ENCODE data around the gene PCCB.

GRCh38 chr3:136249593-136249992 lies 547 bp upstream of the PCCB start:
- TF ChIP-seq CTCF (IDR thresholded peaks at IDR 0.05) (no peak), SMAD4 (CRISPR knock-in tag; IDR thresholded peaks at IDR 0.05) (no peak), HMGA2 (CRISPR knock-in tag; IDR thresholded peaks at IDR 0.05) (no peak), NFYB (CRISPR knock-in tag; conservative IDR thresholded peaks at IDR 0.05; ENCODE audit: low read depth) (no peak), USF1 (CRISPR knock-in tag; IDR thresholded peaks at IDR 0.05) (no peak), MAX (CRISPR knock-in tag; IDR thresholded peaks at IDR 0.05) (no peak), ZNF121 (CRISPR knock-in tag; IDR thresholded peaks at IDR 0.05) (no peak), NR2C2 (CRISPR knock-in tag; IDR thresholded peaks at IDR 0.05) (no peak), ATF3 (CRISPR knock-in tag; conservative IDR thresholded peaks at IDR 0.05) (no peak), ATF2 (CRISPR knock-in tag; IDR thresholded peaks at IDR 0.05; ENCODE audit: borderline replicate concordance, low read depth) (no peak), FOXK1 (CRISPR knock-in tag; IDR thresholded peaks at IDR 0.05) (no peak)
